MCF 10A (cell line): ENCODE measurements around the gene RPTOR. TPM values are rescaled to one million over a fixed set of nuclear protein-coding genes. Genes with fewer than 3 reads are reported as not detected.

Experiments
- BruUV-seq: library from RNA; stranded (reverse); fragments of 400-500 nt; replicated peaks from 2 replicates; lab custom pipeline; 2021; lab: Mats Ljungman, UMichigan
- CTCF ChIA-PET: fragments of 300-600 bp; sonication (Branson Sonifier 250); formaldehyde crosslinking; extraction: SDS; loops from one replicate; lab custom pipeline; 2021; ENCODE audit warnings: antibody characterized with exemption, inconsistent platforms; lab: Yijun Ruan, JAX
- POLR2A ChIA-PET: fragments of 300-600, 350-650 bp; sonication (Branson Sonifier 250); formaldehyde crosslinking; extraction: SDS; loops from one replicate; lab custom pipeline; 2020; ENCODE audit warnings: antibody characterized with exemption, inconsistent platforms; lab: Yijun Ruan, JAX
- DNase-seq: peaks from one replicate; pipeline ENCODE4 v3.0.0-alpha.2; 2018; ENCODE audit not compliant: unreplicated experiment
- H3K27ac Mint-ChIP-seq: one replicate; pipeline ENCODE4 v1.8.0; 2022; ENCODE audit warnings: mild to moderate bottlenecking, low read depth, mixed read lengths; ENCODE audit not compliant: unreplicated experiment
- H3K27me3 Mint-ChIP-seq: one replicate; pipeline ENCODE4 v1.8.0; 2022; ENCODE audit warnings: mixed read lengths; ENCODE audit not compliant: insufficient read depth, unreplicated experiment
- H3K36me3 Mint-ChIP-seq: one replicate; pipeline ENCODE4 v1.8.0; 2022; ENCODE audit warnings: mild to moderate bottlenecking, moderate library complexity, mixed read lengths; ENCODE audit not compliant: insufficient read depth, unreplicated experiment
- H3K4me1 Mint-ChIP-seq: one replicate; pipeline ENCODE4 v1.8.0; 2022; ENCODE audit warnings: mixed read lengths; ENCODE audit not compliant: insufficient read depth, unreplicated experiment
- H3K4me3 Mint-ChIP-seq: one replicate; pipeline ENCODE4 v1.8.0; 2022; ENCODE audit warnings: mild to moderate bottlenecking, moderate library complexity, mixed read lengths; ENCODE audit not compliant: unreplicated experiment
- H3K9me3 Mint-ChIP-seq: one replicate; pipeline ENCODE4 v1.8.0; 2022; ENCODE audit warnings: mixed read lengths; ENCODE audit not compliant: unreplicated experiment
- intact Hi-C: fragments of 100-400 bp; cut with micrococcal nuclease; formaldehyde crosslinking; loops from 2 replicates; pipeline ENCODE4 v1.14.1; 2022
- total RNA-seq: library from RNA; stranded (reverse); gene quantifications from 2 replicates; pipeline ENCODE4 v1.2.3, GENCODE V29; 2022
- TF ChIP-seq, protein P1 (sequence below): fragments of 200-600 bp; IDR thresholded peaks from one replicate; pipeline ENCODE4 v1.8.0; 2022; ENCODE audit warnings: antibody characterized with exemption, mild to moderate bottlenecking; ENCODE audit not compliant: unreplicated experiment

Gene RPTOR
- total RNA-seq, 1 experiment from 2014 or later, result 41.3 TPM

GRCh38 chr17:80876950-80877728 lies 332.5 kb downstream of the RPTOR start:
- no peak for DNase-seq
- no TSS peak for BruUV-seq
- no peaks in the 10 kb centered on the region for H3K27me3 Mint-ChIP-seq
- TF ChIP-seq, protein P1, sequence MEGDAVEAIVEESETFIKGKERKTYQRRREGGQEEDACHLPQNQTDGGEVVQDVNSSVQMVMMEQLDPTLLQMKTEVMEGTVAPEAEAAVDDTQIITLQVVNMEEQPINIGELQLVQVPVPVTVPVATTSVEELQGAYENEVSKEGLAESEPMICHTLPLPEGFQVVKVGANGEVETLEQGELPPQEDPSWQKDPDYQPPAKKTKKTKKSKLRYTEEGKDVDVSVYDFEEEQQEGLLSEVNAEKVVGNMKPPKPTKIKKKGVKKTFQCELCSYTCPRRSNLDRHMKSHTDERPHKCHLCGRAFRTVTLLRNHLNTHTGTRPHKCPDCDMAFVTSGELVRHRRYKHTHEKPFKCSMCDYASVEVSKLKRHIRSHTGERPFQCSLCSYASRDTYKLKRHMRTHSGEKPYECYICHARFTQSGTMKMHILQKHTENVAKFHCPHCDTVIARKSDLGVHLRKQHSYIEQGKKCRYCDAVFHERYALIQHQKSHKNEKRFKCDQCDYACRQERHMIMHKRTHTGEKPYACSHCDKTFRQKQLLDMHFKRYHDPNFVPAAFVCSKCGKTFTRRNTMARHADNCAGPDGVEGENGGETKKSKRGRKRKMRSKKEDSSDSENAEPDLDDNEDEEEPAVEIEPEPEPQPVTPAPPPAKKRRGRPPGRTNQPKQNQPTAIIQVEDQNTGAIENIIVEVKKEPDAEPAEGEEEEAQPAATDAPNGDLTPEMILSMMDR, result no peak
- POLR2A ChIA-PET, result interaction anchor here (1.2 kb wide), 1 partner anchor 16 kb away, joined by 4 read pairs; no protein-coding TSS in a partner anchor
- no peak overlapping the region for H3K27ac Mint-ChIP-seq
- peaks cover 9% of the 10 kb centered on the region for H3K4me1 Mint-ChIP-seq
- no peaks in the 10 kb centered on the region for H3K9me3 Mint-ChIP-seq
- H3K4me3 Mint-ChIP-seq, result no peak overlapping the region
- H3K36me3 Mint-ChIP-seq, result peaks cover 22% of the 10 kb centered on the region
- CTCF ChIA-PET, result interaction anchor here (1.0 kb wide), 1 partner anchor 17 kb away, joined by 4 read pairs; no protein-coding TSS in a partner anchor
- intact Hi-C loops, result no loop called here

DNA sequence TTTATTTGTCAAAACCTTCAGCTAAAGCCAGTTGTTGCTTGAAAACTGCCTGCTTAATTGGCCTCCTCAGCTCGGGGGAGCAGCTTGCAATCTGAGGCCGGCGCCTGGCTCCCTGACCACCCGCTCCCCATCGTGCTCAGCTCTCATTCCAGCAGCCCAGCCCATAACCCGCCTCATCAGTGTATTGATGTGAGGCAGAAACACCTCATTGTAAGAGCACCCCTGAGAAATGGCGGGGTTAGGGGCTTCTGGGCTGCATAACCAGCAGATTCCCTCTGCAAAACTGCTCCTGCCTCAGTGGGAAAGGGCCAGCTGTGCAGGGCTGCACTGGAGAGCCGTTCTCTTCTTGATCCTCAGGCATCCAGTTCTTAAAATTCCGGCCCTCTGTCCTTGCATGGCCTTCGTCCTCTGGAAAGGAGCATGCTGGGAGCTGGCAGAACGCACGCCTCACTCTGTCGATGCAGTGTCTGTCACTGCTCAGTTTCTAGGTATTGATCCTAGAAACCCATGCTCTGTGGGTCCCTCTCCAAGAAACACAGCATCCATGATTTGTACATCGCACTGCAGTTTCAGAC lies 333.2 kb downstream of the RPTOR start:
- Mint-ChIP-seq H3K27me3 (no peaks in the 10 kb centered on the region), H3K27ac (no peak overlapping the region), H3K9me3 (no peaks in the 10 kb centered on the region), H3K36me3 (peaks cover 28% of the 10 kb centered on the region), H3K4me1 (peaks cover 9% of the 10 kb centered on the region), H3K4me3 (no peak overlapping the region)
- POLR2A ChIA-PET, result interaction anchor here (1.2 kb wide), 1 partner anchor 15 kb away, joined by 4 read pairs; no protein-coding TSS in a partner anchor
- CTCF ChIA-PET, result interaction anchor here (1.0 kb wide), 1 partner anchor 18 kb away, joined by 4 read pairs; no protein-coding TSS in a partner anchor
- intact Hi-C loops, result no loop called here
- no TSS peak for BruUV-seq
- DNase-seq, result no peak
- TF ChIP-seq, protein P1, result no peak

DNA sequence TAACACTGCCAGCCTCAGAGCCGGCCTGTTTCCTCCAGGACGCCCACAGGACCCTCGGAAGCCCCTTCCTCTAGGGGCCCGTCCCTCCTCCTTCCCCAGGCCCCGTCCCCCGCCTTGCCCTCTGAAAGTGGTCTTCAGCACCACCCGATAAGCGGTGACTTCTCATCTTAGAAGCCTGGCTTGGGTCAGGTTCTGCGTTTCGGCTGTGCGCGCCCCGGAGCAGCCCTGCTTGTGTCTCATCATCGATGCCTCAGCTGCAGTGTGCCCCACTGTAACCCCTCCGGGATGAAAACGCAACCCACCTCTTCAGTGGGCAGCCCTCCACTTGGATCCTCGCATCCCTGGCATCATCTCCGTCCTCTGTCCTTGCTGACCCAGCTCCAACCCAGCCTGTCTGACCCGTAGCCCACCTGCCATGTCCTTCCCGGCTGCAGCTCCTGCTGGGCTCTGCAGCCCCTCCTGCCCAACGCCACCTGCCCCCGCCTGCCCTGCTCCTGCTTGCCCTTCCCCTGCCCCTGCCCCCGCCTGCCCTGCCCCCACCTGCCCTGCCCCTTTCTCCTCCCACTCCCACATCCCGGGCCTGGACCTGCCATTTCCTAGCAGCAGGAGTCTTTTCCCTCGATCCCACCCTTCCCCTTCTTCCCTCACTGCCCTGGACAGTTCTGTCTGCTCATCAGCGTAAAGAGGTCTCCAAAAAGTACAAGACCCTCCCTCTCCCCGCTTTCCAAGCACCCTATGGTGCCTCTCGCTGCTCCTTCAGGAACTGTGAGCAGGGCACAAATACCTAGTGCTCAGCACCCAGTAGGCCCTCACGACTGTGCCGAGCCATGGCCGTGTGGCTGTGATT lies 334.5 kb downstream of the RPTOR start:
- no peak for DNase-seq
- Mint-ChIP-seq H3K9me3 (no peaks in the 10 kb centered on the region), H3K27ac (no peak overlapping the region), H3K36me3 (peaks cover 41% of the 10 kb centered on the region), H3K4me1 (no peaks in the 10 kb centered on the region), H3K27me3 (no peaks in the 10 kb centered on the region), H3K4me3 (no peak overlapping the region)
- intact Hi-C loops, result no loop called here
- CTCF ChIA-PET, result no interaction called here
- no TSS peak for BruUV-seq
- POLR2A ChIA-PET, result no interaction called here
- TF ChIP-seq, protein P1, result no peak
